NCI-H1694 (cell line): ENCODE results near the gene MICU1.
A peak's percentile ranks its signal among the peaks of the same experiment; 100 is the strongest.
"Not testable (repeated sequence)": the region's sequence is repeated elsewhere in the genome, so short reads cannot be mapped to it uniquely, and the experiment has no call there.

Experiments used
- DNase-seq: peaks from one replicate; lab custom pipeline; 2025; lab: John Stamatoyannopoulos, UW

The MICU1 gene

GRCh38 chr10:72561745-72562166, 64.1 kb downstream of the MICU1 start:
- DNase-seq: no peak

GRCh38 chr10:72557362-72557761, 68.5 kb downstream of the MICU1 start:
- no peak for DNase-seq

GRCh38 chr10:72552857-72553256, 73.0 kb downstream of the MICU1 start:
- DNase-seq: no peak

- no peak for DNase-seq
These were observed 75.6 kb downstream of the MICU1 start for GRCh38 chr10:72550239-72550638.

GRCh38 chr10:72545546-72545945, 80.3 kb downstream of the MICU1 start:
- no peak for DNase-seq

GRCh38 chr10:72543855-72544254, 82.0 kb downstream of the MICU1 start:
- DNase-seq: not testable (repeated sequence)

- DNase-seq: peak; percentile 8
These were observed 83.5 kb downstream of the MICU1 start for GRCh38 chr10:72542396-72542815.

DNA sequence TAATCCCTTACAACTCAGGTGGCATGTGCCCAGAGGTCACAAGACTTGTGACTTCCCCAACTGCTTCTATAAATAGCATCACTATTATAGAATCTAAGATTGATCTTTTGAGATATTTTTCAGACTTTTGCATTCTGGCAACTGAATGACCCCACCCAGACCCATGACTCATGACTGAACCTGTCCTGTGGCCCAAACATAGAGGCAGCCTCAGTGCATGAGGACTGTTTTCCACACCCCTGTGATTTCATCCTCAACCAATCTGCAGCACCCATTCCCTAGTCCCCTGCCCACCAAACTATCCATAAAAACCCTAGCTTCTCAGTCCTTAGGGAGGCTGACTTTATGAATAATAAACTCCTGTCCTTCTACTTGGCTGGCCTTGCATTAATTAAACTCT, 84.5 kb downstream of the MICU1 start:
- DNase-seq: no peak

DNA sequence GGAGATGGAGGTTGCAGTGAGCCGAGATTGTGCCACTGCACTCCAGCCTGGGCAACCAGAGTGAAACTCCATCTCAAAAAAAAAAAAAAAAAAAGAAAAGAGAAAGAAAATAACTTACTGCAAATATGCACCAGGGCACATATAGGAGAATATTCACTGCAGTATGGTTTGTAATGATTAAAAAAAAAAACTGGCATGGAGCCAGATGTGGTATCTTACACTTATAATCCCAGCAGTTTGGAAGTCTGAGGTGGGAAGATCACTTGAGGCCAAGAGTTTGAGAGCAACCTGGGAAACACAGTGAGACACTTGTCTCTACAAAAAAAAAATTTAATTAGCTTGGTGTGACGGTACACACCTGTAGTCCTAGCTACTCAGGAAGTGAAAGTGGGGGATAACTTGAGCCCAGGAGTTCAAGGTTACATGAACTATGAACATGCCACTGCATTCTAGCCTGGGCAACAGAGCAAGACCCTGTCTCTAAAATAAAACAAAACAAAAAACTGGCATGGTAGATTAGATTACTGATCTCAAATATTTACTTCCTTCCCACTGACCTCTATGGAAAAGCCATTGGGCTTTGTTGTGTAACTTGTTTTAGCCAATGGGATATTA, 85.6 kb downstream of the MICU1 start:
- no peak for DNase-seq

GRCh38 chr10:72539137-72539536, 86.7 kb downstream of the MICU1 start:
- no peak for DNase-seq

- no peak for DNase-seq
These were observed 100.2 kb downstream of the MICU1 start for GRCh38 chr10:72525689-72526088.

- no peak for DNase-seq
These were observed 100.6 kb downstream of the MICU1 start for GRCh38 chr10:72525277-72525676.

DNA sequence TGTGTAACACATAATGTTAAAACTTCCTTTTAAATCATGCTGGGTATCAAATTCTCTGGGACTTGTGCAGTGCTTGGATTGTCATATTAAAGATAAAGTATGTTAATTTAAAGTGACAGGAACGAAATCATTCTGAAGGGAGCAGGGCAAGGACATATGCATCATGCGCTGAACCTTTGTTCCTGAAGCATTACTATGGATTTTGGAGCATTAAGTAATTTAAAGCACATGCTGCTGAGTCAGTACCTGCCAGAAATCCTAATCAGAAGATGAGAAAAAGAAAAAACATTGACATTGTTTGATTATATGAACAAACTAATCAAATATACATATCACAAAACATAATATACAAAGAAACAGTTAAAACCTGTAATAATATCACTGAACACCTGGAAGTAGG, 101.4 kb downstream of the MICU1 start:
- DNase-seq: no peak

GRCh38 chr10:72523932-72524396, 101.9 kb downstream of the MICU1 start:
- DNase-seq: no peak

- no peak for DNase-seq
These were observed 102.8 kb downstream of the MICU1 start for GRCh38 chr10:72523062-72523461.

GRCh38 chr10:72517244-72517643, 108.6 kb downstream of the MICU1 start:
- no peak for DNase-seq

- no peak for DNase-seq
These were observed 110.4 kb downstream of the MICU1 start for GRCh38 chr10:72515455-72515854.

GRCh38 chr10:72513910-72514309, 112.0 kb downstream of the MICU1 start:
- no peak for DNase-seq

DNA sequence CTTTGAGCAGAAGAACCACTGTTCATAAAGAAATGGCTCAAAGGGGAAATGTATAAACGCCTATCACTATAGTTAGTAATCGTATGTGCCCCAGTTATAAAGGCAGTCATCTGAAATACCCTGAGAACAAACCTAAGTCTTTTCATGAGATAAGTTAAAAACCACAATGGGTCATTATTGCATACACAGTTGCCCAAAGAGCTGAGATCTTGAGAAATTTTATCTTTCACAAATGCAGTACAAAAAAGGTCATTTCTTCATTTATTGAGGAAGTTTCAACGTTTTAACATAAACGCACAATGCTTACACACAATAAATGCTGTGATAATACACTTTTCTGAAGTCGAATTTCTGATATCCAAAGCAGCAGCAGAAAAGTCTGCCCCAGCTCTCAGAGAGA, 114.4 kb downstream of the MICU1 start:
- DNase-seq: no peak

- DNase-seq: no peak
These were observed 115.9 kb downstream of the MICU1 start for GRCh38 chr10:72509941-72510340.

- DNase-seq: no peak
These were observed 116.6 kb downstream of the MICU1 start for GRCh38 chr10:72509206-72509799.

GRCh38 chr10:72508033-72508432, 117.8 kb downstream of the MICU1 start:
- no peak for DNase-seq

- DNase-seq: no peak
These were observed 119.4 kb downstream of the MICU1 start for GRCh38 chr10:72506474-72506873.

DNA sequence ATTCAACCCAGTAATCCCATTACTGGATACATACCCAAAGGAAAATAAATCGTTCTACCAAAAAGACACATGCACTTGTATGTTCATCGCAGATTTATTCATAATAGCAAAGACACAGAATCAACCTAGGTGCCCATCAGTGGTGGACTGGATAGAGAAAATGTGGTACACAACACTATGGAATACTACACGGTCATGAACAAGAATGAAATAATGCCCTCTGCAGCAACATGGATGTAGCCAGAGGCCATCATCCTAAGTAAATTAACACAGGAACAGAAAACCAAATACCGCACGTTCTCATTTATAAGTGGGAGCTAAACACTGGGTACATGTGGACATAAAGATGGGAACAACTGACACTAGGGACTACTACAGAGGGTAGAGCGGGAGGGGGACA, 120.4 kb downstream of the MICU1 start:
- DNase-seq: no peak
